Activated naive CD4-positive, alpha-beta T cell treated with anti-CD3 and anti-CD28 coated beads for 36 hours (primary cell): ENCODE results near the gene PEDS1. TPM values are rescaled to one million over a fixed set of nuclear protein-coding genes. Genes with fewer than 3 reads are reported as not detected.
"Not testable (repeated sequence)": the region's sequence is repeated elsewhere in the genome, so short reads cannot be mapped to it uniquely, and the experiment has no call there.

Experiments used
- CTCF ChIA-PET: fragments of 350-600 bp; sonication (Branson Sonifier 250); formaldehyde crosslinking; loops from one replicate; lab custom pipeline; 2021; ENCODE audit warnings: antibody characterized with exemption; lab: Charles Lee
- DNase-seq: peaks from one replicate; pipeline ENCODE4 v3.0.0-alpha.2; 2020
- H3K27ac Mint-ChIP-seq: one replicate; pipeline ENCODE4 v1.8.0; 2021; ENCODE audit warnings: mild to moderate bottlenecking, mixed read lengths
- H3K27me3 Mint-ChIP-seq: one replicate; pipeline ENCODE4 v1.8.0; 2021; ENCODE audit warnings: low read depth, mixed read lengths
- H3K36me3 Mint-ChIP-seq: one replicate; pipeline ENCODE4 v1.8.0; 2021; ENCODE audit warnings: low read depth, mixed read lengths
- H3K4me1 Mint-ChIP-seq: one replicate; pipeline ENCODE4 v1.8.0; 2021; ENCODE audit warnings: low read depth, mixed read lengths
- H3K4me3 Mint-ChIP-seq: one replicate; pipeline ENCODE4 v1.8.0; 2021; ENCODE audit warnings: mild to moderate bottlenecking, moderate library complexity, mixed read lengths
- H3K9me3 Mint-ChIP-seq: one replicate; pipeline ENCODE4 v1.8.0; 2021; ENCODE audit warnings: mixed read lengths
- intact Hi-C: fragments of 100-400 bp; cut with micrococcal nuclease; formaldehyde crosslinking; loops from one replicate; pipeline ENCODE4 v1.15.1; 2023
- total RNA-seq, 2 experiments: library from RNA; stranded (reverse); gene quantifications; one replicate each; pipeline ENCODE4 v1.2.3, GENCODE V29; 2021

Gene PEDS1
- total RNA-seq, 2 experiments from 2014 or later, result 10.4 to 11.2 TPM

DNA sequence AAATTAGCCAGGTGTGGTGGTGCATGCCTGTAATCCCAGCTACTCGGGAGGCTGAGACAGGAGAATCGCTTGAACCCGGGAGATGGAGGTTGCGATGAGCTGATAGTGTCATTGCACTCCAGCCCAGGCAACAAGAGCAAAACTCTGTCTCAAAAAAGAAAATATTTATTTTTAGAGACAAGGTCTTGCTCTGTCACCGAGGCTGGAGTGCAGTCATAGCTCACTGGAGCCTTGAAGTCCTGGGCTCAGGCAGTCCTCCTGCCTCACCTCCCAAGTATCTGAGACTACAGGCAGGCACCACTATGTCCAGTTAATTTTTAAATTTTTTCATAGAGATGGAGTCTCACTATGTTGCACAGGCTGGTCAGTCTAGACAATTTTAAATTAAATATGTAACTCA lies 20.9 kb upstream of the PEDS1 start:
- H3K4me1 Mint-ChIP-seq, result peaks cover 4% of the 10 kb centered on the region
- intact Hi-C loops, result no loop called here
- H3K27me3 Mint-ChIP-seq, result peaks cover 11% of the 10 kb centered on the region
- DNase-seq, result no peak
- no peak overlapping the region for H3K27ac Mint-ChIP-seq
- no peak overlapping the region for H3K4me3 Mint-ChIP-seq
- CTCF ChIA-PET, result interaction anchor here (0.6 to 0.7 kb wide), 4 partner anchors 11 to 197 kb away, joined by 4 to 7 read pairs (median 5); no protein-coding TSS in a partner anchor
- no peaks in the 10 kb centered on the region for H3K36me3 Mint-ChIP-seq
- H3K9me3 Mint-ChIP-seq, result peaks cover under 1% of the 10 kb centered on the region

- Mint-ChIP-seq H3K27ac (no peak overlapping the region), H3K27me3 (peaks cover 11% of the 10 kb centered on the region), H3K4me3 (no peak overlapping the region), H3K36me3 (no peaks in the 10 kb centered on the region), H3K9me3 (peaks cover 2% of the 10 kb centered on the region), H3K4me1 (peaks cover 4% of the 10 kb centered on the region)
- CTCF ChIA-PET, result interaction anchor here (1.1 to 7.0 kb wide), 6 partner anchors 15 to 293 kb away, joined by 3 to 164 read pairs (median 6); no protein-coding TSS in a partner anchor
- DNase-seq, result peak; percentile 31
- intact Hi-C loops, result no loop called here
Measured at GRCh38 chr20:50172347-50173013, 19.0 kb upstream of the PEDS1 start.

DNA sequence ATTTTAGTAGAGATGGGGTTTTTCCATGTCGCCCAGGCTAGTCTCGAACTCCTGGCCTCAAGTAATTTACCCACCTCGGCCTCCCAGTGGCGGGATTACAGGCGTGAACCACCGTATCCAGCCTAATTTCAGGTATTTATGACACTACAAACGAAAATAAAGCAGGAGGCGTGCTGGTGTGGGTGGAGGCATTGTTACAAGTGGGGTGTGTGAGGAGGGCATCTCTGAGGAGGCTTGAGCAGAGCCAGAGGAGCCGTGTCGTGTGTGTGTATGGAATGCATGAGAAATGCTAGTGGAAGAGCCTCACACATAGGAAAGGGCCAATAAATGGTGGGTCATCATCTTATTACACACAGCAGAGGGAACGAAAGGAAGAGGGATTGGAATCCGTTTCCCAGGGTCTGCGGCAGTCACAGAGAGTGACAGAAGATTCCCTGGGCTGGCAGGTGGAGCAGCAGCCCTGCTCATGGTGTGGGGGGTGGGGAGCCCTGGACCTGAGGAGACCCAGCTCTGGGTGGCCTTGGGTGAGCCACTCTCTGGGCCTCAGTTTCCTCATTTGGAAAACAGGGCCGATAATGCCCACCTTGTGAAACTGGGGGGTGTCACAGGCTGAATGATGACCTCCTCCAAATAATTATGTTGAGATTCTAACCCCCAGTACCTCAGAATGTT lies 17.2 kb upstream of the PEDS1 start:
- no peak for DNase-seq
- Mint-ChIP-seq H3K27ac (no peak overlapping the region), H3K4me3 (no peak overlapping the region), H3K4me1 (peaks cover 12% of the 10 kb centered on the region), H3K27me3 (peaks cover 11% of the 10 kb centered on the region), H3K36me3 (no peaks in the 10 kb centered on the region), H3K9me3 (peaks cover 2% of the 10 kb centered on the region)
- CTCF ChIA-PET, result interaction anchor here (0.9 to 7.0 kb wide), 11 partner anchors 8 to 297 kb away, joined by 3 to 164 read pairs (median 5); no protein-coding TSS in a partner anchor
- intact Hi-C loops, result no loop called here

GRCh38 chr20:50169329-50169823 lies 15.9 kb upstream of the PEDS1 start:
- intact Hi-C loops, result loop anchor here (1.0 to 2.0 kb wide), 3 partner anchors 48 to 190 kb away; no protein-coding TSS in a partner anchor
- Mint-ChIP-seq H3K4me3 (no peak overlapping the region), H3K27ac (no peak overlapping the region), H3K27me3 (peaks cover 11% of the 10 kb centered on the region), H3K36me3 (no peaks in the 10 kb centered on the region), H3K9me3 (peaks cover 2% of the 10 kb centered on the region), H3K4me1 (peaks cover 15% of the 10 kb centered on the region)
- peak; percentile 94 for DNase-seq
- CTCF ChIA-PET, result interaction anchor here (0.7 to 7.0 kb wide), 26 partner anchors 9 to 310 kb away, joined by 3 to 164 read pairs (median 4); partner anchors contain the start of genes PEDS1 and UBE2V1

GRCh38 chr20:50165684-50166554 lies 12.4 kb upstream of the PEDS1 start:
- peaks cover 11% of the 10 kb centered on the region for H3K4me1 Mint-ChIP-seq
- DNase-seq, result peak; percentile 97
- H3K36me3 Mint-ChIP-seq, result no peaks in the 10 kb centered on the region
- H3K27ac Mint-ChIP-seq, result peak overlapping the region; percentile 63
- H3K4me3 Mint-ChIP-seq, result peak overlapping the region; percentile 65
- H3K9me3 Mint-ChIP-seq, result peaks cover 2% of the 10 kb centered on the region
- intact Hi-C loops, result loop anchor here (1.0 to 2.0 kb wide), 5 partner anchors 13 to 230 kb away; partner anchors contain the start of genes PEDS1, RNF114 and UBE2V1
- CTCF ChIA-PET, result interaction anchor here (0.7 to 7.0 kb wide), 13 partner anchors 13 to 297 kb away, joined by 3 to 164 read pairs (median 5); partner anchors contain the start of gene PEDS1
- peaks cover 2% of the 10 kb centered on the region for H3K27me3 Mint-ChIP-seq

- Mint-ChIP-seq H3K4me3 (no peak overlapping the region), H3K27me3 (no peaks in the 10 kb centered on the region), H3K9me3 (no peaks in the 10 kb centered on the region), H3K27ac (no peak overlapping the region), H3K4me1 (peaks cover 11% of the 10 kb centered on the region), H3K36me3 (no peaks in the 10 kb centered on the region)
- intact Hi-C loops, result no loop called here
- CTCF ChIA-PET, result interaction anchor here (0.6 to 1.4 kb wide), 3 partner anchors 11 to 16 kb away, joined by 3 to 4 read pairs (median 3); no protein-coding TSS in a partner anchor
- no peak for DNase-seq
Measured at GRCh38 chr20:50163570-50164317, 10.2 kb upstream of the PEDS1 start.

DNA sequence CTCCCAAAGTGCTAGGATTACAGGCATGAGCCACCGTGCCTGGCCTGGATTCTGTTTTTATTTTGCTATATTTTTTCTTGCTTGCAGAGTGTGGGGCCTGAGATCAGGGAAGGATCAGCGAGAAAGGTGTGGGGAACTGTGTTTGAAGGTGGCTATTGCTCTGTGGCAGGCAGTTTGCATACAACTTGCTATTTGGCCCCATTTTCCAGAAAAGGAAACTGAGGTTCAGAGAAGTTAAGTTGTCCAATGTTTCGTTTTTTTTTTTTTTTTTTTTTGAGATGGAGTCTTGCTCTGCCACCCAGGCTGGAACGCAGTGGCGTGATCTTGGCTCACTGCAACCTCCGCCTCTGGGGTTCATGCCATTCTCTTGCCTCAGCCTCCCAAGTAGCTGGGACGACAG lies 8.0 kb upstream of the PEDS1 start:
- H3K27me3 Mint-ChIP-seq, DNase-seq, H3K36me3 Mint-ChIP-seq, intact Hi-C loops, H3K27ac Mint-ChIP-seq, H3K9me3 Mint-ChIP-seq, H3K4me3 Mint-ChIP-seq: not testable (repeated sequence)
- CTCF ChIA-PET, result interaction anchor here (1.1 to 2.1 kb wide), 4 partner anchors 9 to 46 kb away, joined by 3 to 6 read pairs (median 4); no protein-coding TSS in a partner anchor
- peaks cover 11% of the 10 kb centered on the region for H3K4me1 Mint-ChIP-seq

GRCh38 chr20:50153153-50153499 lies 397 bp downstream of the PEDS1 start:
- H3K27ac Mint-ChIP-seq, result peak overlapping the region; percentile 84
- H3K27me3 Mint-ChIP-seq, result no peaks in the 10 kb centered on the region
- CTCF ChIA-PET, result interaction anchor here (0.7 to 8.7 kb wide), 11 partner anchors 8 to 615 kb away, joined by 3 to 77 read pairs (median 5); no protein-coding TSS in a partner anchor
- peaks cover 4% of the 10 kb centered on the region for H3K36me3 Mint-ChIP-seq
- no peak for DNase-seq
- peaks cover 44% of the 10 kb centered on the region for H3K4me1 Mint-ChIP-seq
- H3K9me3 Mint-ChIP-seq, result no peaks in the 10 kb centered on the region
- H3K4me3 Mint-ChIP-seq, result peak overlapping the region; percentile 75
- intact Hi-C loops, result loop anchor here (1.0 to 10.0 kb wide), 3 partner anchors 13 to 338 kb away; partner anchors contain the start of gene SLC9A8

DNA sequence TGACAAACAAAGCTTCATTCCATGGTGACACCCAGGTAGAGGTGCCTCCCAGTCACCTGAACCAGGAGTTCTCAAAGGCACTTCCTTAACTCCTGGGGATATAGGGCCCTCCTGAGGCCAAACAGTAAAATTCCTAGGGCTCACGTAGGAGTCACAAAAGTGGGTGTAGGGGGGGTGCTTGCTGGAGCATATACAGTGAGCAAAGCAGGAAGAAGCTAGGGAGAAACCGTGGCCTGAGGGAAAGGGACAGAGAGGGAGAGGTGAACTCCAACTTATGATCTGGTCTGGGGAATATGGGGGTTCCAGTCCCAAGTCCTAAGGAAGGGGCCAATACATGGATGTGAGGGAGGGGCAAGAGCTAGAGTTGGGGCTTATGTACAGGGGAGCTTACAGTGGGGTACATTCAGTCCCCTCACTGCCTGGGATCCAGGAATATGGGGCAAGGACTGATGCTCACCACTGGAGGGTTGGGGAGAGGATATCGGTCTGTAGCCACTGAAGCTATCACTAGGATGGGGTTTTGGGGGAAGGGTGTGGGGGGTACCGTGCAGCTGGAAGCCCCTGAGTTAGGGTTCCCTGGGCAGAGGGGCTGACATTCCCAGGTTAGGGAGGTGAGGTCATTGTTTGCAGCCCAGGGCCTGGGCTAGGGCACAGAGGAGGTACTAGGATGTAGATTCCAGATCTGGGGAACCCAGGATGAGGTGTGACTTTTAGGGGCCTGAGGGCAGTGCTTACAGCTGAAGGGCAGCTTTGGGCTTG lies 950 bp downstream of the PEDS1 start:
- intact Hi-C loops, result loop anchor here (1.0 to 10.0 kb wide), 3 partner anchors 14 to 338 kb away; partner anchors contain the start of gene SLC9A8
- no peaks in the 10 kb centered on the region for H3K9me3 Mint-ChIP-seq
- H3K4me3 Mint-ChIP-seq, result peak overlapping the region; percentile 75
- DNase-seq, result peak; percentile 23
- H3K27ac Mint-ChIP-seq, result peak overlapping the region; percentile 84
- CTCF ChIA-PET, result interaction anchor here (0.7 to 8.7 kb wide), 10 partner anchors 8 to 615 kb away, joined by 3 to 77 read pairs (median 5); no protein-coding TSS in a partner anchor
- H3K36me3 Mint-ChIP-seq, result peaks cover 5% of the 10 kb centered on the region
- H3K4me1 Mint-ChIP-seq, result peaks cover 50% of the 10 kb centered on the region
- H3K27me3 Mint-ChIP-seq, result no peaks in the 10 kb centered on the region

GRCh38 chr20:50151034-50151743 lies 2.3 kb downstream of the PEDS1 start:
- peak overlapping the region; percentile 15 for H3K4me3 Mint-ChIP-seq
- CTCF ChIA-PET, result interaction anchor here (8.7 kb wide), 1 partner anchor 32 kb away, joined by 77 read pairs; no protein-coding TSS in a partner anchor
- intact Hi-C loops, result loop anchor here (10.0 kb wide), 1 partner anchor 336 kb away; the partner anchor contains the start of gene SLC9A8

More at GRCh38 chr20:50151034-50151743, 2.3 kb downstream of the PEDS1 start:
- H3K4me1 Mint-ChIP-seq, result peaks cover 64% of the 10 kb centered on the region
- H3K36me3 Mint-ChIP-seq, result peaks cover 10% of the 10 kb centered on the region
- no peaks in the 10 kb centered on the region for H3K27me3 Mint-ChIP-seq
- H3K27ac Mint-ChIP-seq, result peak overlapping the region; percentile 70
- no peak for DNase-seq
- H3K9me3 Mint-ChIP-seq, result no peaks in the 10 kb centered on the region
